GM23248 (cell line): ENCODE measurements around the gene AKT2.

ENCODE experiments used
- EZH2 ChIP-seq: fragments of 200-600 bp; sonication (generic); IDR thresholded peaks from 2 replicates; pipeline ENCODE4 v1.6.1; 2018; ENCODE audit warnings: antibody characterized with exemption, mild to moderate bottlenecking; ENCODE audit not compliant: insufficient read depth, poor library complexity, severe bottlenecking
- EZH2phosphoT487 ChIP-seq: fragments of 200-600 bp; sonication (generic); IDR thresholded peaks from 2 replicates; pipeline ENCODE4 v1.6.1; 2018; ENCODE audit warnings: antibody characterized with exemption, moderate library complexity, mild to moderate bottlenecking, low read depth; ENCODE audit not compliant: insufficient read depth

DNA sequence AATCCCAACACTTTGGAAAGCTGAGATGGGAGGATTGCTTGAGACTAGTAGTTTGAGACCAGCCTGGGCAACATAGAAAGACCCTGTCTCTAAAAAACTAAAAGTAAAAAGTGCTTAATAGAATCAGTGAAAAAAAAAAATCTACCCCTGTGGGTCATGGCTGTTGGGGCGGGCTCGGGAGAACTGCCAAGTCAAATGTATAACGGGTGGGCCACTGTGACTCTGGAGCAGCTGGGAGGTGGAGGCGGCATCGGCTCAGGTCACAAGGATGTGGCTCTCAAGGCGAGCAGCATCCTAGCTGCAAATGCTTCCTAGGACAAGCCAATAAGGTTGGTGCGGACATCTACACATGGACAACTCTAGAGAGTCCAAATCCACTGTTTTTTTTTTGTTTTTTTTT lies 32.2 kb upstream of the AKT2 start:
- TF ChIP-seq EZH2 (no peak), EZH2phosphoT487 (no peak)
